HuH-7 (cell line): ENCODE data around the gene ABCB10.

Experiments
- DNase-seq: peaks from one replicate; pipeline ENCODE4 v3.0.0; 2011; ENCODE audit warnings: low spot score

The ABCB10 gene

DNA sequence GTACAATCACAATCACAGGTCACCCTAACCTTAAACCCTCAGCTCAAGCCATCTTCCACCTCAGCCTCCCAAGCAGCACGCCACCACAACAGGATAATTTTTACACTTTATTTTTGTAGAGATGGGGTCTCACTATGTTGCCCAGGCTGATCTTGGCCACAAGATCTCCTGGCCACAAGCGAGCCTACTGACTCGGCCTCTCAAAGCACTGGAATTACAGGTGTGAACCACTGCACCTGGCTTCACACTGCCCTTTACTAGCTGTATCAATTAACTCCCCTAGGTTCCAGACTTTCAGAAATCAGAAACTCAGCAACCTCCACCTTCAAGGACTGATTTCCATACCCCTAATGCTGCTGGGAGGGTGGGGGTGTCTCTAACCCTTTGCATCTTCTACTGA lies 87.3 kb downstream of the ABCB10 start:
- no peak for DNase-seq

DNA sequence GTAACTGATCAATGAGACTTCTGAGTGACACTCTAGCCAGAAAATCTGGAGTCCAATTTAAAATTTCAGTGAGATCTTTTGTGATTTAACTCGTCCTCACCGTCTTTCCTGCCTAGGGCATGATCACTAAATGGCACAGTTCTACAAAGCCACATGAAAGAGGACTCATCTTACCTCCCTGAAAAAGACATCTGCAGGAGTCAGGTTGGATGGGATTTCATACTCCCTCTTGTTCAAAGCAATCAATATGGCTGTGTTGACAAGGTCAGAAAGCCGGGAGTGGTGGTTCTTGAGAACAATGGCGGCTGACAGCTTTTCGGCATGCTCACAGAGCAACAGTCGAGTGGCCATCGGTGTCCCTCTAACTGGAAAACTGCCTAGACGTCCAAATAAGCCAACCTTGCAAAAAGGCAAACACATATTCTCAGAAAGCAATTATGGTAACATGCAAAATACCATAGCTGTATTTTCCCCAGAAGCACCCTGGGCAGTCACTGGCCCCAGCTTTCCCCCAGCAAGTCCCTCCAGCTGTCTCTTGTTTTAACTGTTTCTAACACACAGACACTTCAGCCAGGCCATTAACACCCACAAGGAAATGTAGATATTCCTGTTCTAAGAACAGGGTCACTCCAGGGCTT lies 88.0 kb downstream of the ABCB10 start:
- DNase-seq = no peak

DNA sequence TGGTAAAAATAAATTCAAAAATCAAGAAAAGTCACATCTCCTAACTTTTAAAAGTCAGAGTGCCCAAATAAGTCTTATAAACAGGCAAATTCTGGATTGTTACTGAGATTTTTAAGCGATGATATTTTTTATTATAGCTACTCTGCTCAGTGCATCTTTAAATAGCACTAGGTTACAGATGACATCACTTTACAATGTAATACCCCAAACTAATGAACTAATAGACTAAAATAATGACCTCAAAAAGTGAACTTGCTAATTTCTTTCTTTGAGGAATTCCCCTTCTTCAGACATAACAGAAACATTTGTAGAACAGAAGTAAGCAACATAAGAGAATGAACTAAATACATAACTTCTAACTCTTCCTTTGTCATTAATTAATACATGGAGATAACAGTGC lies 91.6 kb downstream of the ABCB10 start:
- no peak for DNase-seq
